A549 (cell line): ENCODE results near the gene TSPEAR.

Experiments
- CTCF ChIP-seq: fragments of >200 bp; sonication (Bioruptor Twin); formaldehyde crosslinking; IDR thresholded peaks from 3 replicates; pipeline ENCODE4 v1.5.1; 2016
- FOSL2 ChIP-seq, 2 experiments: fragments of 450-650 bp in 1 of 2; fragments of >200 bp in 1 of 2; sonication (Bioruptor Twin) in 1 of 2; formaldehyde crosslinking; IDR thresholded peaks; 2 replicates each; pipeline versions ENCODE4 v1.5.0 to v1.6.1; 2016 to 2020; ENCODE audit warnings: mild to moderate bottlenecking in 1 of 2, moderate library complexity in 1 of 2
- HES2 ChIP-seq: fragments of >200 bp; sonication (Bioruptor Twin); formaldehyde crosslinking; IDR thresholded peaks from 2 replicates; pipeline ENCODE4 v1.6.1; 2016
- PHF8 ChIP-seq: fragments of 200-600 bp; sonication (generic); IDR thresholded peaks from 2 replicates; pipeline ENCODE4 v1.6.1; 2016; ENCODE audit warnings: low read depth, mild to moderate bottlenecking, antibody characterized with exemption, moderate library complexity, borderline replicate concordance
- POLR2A ChIP-seq: IDR thresholded peaks from 2 replicates; pipeline ENCODE4 v1.6.1; 2012; ENCODE audit warnings: mild to moderate bottlenecking, low read length
- RFX5 ChIP-seq: fragments of 450-650 bp; IDR thresholded peaks from 2 replicates; pipeline ENCODE4 v1.7.1; 2014; ENCODE audit warnings: antibody characterized with exemption, mild to moderate bottlenecking, moderate library complexity
- SMC3 ChIP-seq: fragments of >200 bp; sonication (Bioruptor Twin); formaldehyde crosslinking; IDR thresholded peaks from 3 replicates; pipeline ENCODE4 v1.6.1; 2018; ENCODE audit warnings: inconsistent platforms
- SREBF2 ChIP-seq: fragments of 450-650 bp; IDR thresholded peaks from 2 replicates; pipeline ENCODE4 v1.6.1; 2014; ENCODE audit warnings: mild to moderate bottlenecking, moderate library complexity
- TF ChIP-seq, protein P1 (sequence below): IDR thresholded peaks from 2 replicates; pipeline ENCODE4 v1.6.1; 2012

DNA sequence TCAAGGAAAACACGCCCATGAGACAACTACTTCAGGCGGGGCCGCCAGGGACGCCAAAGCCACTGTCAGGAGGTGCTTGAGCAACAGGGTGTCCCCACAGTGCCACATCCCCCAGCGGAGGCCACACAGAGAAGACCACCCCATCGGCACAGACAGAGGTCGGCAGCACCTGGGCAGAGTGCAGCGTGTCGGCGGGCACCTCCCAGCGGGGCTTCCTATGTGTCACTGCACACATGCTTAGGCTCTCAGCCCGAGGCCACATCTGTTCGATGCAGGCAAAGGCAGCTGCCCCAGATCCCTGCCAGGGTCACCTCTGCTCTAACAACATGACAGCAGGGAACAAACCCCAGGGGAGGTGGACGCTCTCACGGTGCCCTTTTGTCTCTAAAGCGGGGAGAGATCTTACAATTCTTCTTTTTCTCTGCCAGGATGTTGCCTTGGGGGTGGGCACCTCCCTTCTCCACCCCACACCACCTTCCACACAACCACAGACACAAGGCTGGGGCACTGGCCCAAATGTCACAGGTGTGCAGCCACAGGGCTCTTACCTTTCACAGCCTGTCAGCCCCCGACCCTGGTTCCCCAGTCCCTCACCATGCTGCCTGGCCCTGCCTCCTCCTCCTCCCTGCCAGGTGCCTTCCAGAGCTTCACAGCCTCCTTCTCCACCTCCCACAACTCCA, 95.3 kb downstream of the TSPEAR start:
- no peak for TF ChIP-seq POLR2A
- no peak for TF ChIP-seq CTCF
- TF ChIP-seq FOSL2 (IDR thresholded peaks at IDR 0.05): no peak
- TF ChIP-seq FOSL2 (CRISPR knock-in tag; IDR thresholded peaks at IDR 0.05): no peak
- no peak for TF ChIP-seq SMC3
- TF ChIP-seq RFX5: no peak
- TF ChIP-seq SREBF2: no peak
- no peak for TF ChIP-seq HES2
- no peak for TF ChIP-seq PHF8
- TF ChIP-seq, protein P1, sequence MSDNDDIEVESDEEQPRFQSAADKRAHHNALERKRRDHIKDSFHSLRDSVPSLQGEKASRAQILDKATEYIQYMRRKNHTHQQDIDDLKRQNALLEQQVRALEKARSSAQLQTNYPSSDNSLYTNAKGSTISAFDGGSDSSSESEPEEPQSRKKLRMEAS: no peak
